Kidney (tissue), 14 donors: ENCODE measurements around the gene BCL6. TPM values are rescaled to one million over a fixed set of nuclear protein-coding genes. Genes with fewer than 3 reads are reported as not detected.
A peak's percentile ranks its signal among the peaks of the same experiment; 100 is the strongest.

Experiments
- DNase-seq, 5 donors: peaks; one replicate each; pipeline ENCODE4 v3.0.0-alpha.2; 2013 to 2020
- FAIRE-seq: peaks from 2 replicates; lab custom pipeline; 2012; peaks lifted over from hg19 to GRCh38; lab: Jason Lieb, UNC
- H3K27ac ChIP-seq, 2 donors: one replicate each; pipeline ENCODE4 v1.7.0; 2013; ENCODE audit warnings: low read depth in 2 of 2, low read length in 2 of 2, inconsistent platforms in 1 of 2
- H3K27me3 ChIP-seq: one replicate; pipeline ENCODE4 v1.7.1; 2013; ENCODE audit warnings: low read length, inconsistent platforms; ENCODE audit not compliant: control insufficient read depth, insufficient read depth
- H3K36me3 ChIP-seq, 3 donors: one replicate each; pipeline versions ENCODE4 v1.7.0 to v1.7.1; 2013; ENCODE audit warnings: low read length in 3 of 3, control low read depth in 1 of 3, inconsistent platforms in 1 of 3; ENCODE audit not compliant: insufficient read depth in 3 of 3, control insufficient read depth in 2 of 3
- H3K4me1 ChIP-seq, 3 donors: one replicate each; pipeline versions ENCODE4 v1.7.0 to v1.7.1; 2013; ENCODE audit warnings: low read length in 3 of 3, inconsistent platforms in 1 of 3, low read depth in 1 of 3; ENCODE audit not compliant: control insufficient read depth in 2 of 3, insufficient read depth in 2 of 3
- H3K4me3 ChIP-seq, 3 donors: one replicate each; pipeline versions ENCODE4 v1.7.0 to v1.8.1; 2013; ENCODE audit warnings: low read length in 3 of 3, control low read depth in 1 of 3, inconsistent platforms in 1 of 3
- H3K9ac ChIP-seq, 3 donors: one replicate each; pipeline versions ENCODE4 v1.7.0 to v1.7.1; 2013; ENCODE audit warnings: low read length in 3 of 3, control low read depth in 1 of 3, inconsistent platforms in 1 of 3
- H3K9me3 ChIP-seq, 3 donors: one replicate each; pipeline versions ENCODE4 v1.7.0 to v1.7.1; 2013; ENCODE audit warnings: low read length in 3 of 3, control low read depth in 1 of 3, inconsistent platforms in 1 of 3; ENCODE audit not compliant: control insufficient read depth in 2 of 3, insufficient read depth in 1 of 3
- intact Hi-C: fragments of 100-400 bp; cut with DNase I; formaldehyde crosslinking; loops from one replicate; pipeline ENCODE4 v1.11.1; 2022
- polyA plus RNA-seq: library from polyadenylated mRNA; stranded (reverse); fragments of 350-450 nt; fragmentation: Illumina TruSeq; extraction: RNeasy Lipid Tissue Mini Kit (QIAGEN cat#74804); gene quantifications from one replicate; pipeline ENCODE4 v1.2.3, GENCODE V29; 2014; ENCODE audit warnings: low read depth, low replicate concordance; ENCODE audit not compliant: insufficient read depth
- total RNA-seq: library from RNA; stranded (reverse); fragmentation: NEBNext Ultra II Directional; extraction: Animal tissue kit (Norgen Biotek cat#: 25700); gene quantifications from one replicate; pipeline ENCODE4 v1.2.1, GENCODE V29; 2021
- TF ChIP-seq, protein P1 (sequence below): IDR thresholded peaks from 3 replicates; pipeline ENCODE4 v1.5.1; 2012; ENCODE audit warnings: mild to moderate bottlenecking, moderate library complexity, borderline replicate concordance; ENCODE audit not compliant: insufficient read depth; ENCODE audit errors: extremely low read depth
- donor health status: control.
- donor health status: control.
- donor health status: control.
- donor health status: control.
- donor health status: control.
- donor health status: DM: yes; HTN: yes; CAD: no.
- donor health status: Normal renal cell carcinoma (clear cell type).

Gene BCL6
- total and polyA plus RNA-seq, 2 donors from 2014 or later = 7.3 to 110 TPM

DNA sequence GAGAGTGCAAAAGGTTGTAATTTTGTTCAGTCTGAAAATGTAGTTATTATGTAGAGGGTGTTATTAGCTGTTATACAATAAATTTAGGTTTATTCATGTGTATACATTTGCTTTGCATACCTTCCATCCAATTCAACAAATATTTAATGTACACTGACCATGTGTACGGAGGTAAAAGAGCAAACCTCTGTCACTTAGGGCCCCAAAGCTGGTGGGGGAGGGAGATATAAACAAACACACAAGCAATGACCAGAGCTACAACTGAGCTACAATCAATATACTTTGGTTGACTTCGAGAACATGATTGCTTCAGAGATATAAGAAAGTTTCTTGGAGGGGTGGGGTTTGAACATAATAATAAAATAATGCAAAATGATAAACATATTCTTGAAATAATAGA, 17.5 kb upstream of the BCL6 start:
- Histone ChIP-seq H3K4me3 (no peak overlapping the region), H3K9ac (no peak overlapping the region), H3K9me3 (no peaks in the 10 kb centered on the region), H3K4me1 (peaks cover 0 to 7% (median 5%) of the 10 kb centered on the region in 3 donors), H3K27ac (no peak overlapping the region), H3K27me3 (no peaks in the 10 kb centered on the region), H3K36me3 (no peaks in the 10 kb centered on the region)
- FAIRE-seq = no peak
- DNase-seq = no peak
- TF ChIP-seq, protein P1, sequence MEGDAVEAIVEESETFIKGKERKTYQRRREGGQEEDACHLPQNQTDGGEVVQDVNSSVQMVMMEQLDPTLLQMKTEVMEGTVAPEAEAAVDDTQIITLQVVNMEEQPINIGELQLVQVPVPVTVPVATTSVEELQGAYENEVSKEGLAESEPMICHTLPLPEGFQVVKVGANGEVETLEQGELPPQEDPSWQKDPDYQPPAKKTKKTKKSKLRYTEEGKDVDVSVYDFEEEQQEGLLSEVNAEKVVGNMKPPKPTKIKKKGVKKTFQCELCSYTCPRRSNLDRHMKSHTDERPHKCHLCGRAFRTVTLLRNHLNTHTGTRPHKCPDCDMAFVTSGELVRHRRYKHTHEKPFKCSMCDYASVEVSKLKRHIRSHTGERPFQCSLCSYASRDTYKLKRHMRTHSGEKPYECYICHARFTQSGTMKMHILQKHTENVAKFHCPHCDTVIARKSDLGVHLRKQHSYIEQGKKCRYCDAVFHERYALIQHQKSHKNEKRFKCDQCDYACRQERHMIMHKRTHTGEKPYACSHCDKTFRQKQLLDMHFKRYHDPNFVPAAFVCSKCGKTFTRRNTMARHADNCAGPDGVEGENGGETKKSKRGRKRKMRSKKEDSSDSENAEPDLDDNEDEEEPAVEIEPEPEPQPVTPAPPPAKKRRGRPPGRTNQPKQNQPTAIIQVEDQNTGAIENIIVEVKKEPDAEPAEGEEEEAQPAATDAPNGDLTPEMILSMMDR = no peak
- intact Hi-C loops = no loop called here

DNA sequence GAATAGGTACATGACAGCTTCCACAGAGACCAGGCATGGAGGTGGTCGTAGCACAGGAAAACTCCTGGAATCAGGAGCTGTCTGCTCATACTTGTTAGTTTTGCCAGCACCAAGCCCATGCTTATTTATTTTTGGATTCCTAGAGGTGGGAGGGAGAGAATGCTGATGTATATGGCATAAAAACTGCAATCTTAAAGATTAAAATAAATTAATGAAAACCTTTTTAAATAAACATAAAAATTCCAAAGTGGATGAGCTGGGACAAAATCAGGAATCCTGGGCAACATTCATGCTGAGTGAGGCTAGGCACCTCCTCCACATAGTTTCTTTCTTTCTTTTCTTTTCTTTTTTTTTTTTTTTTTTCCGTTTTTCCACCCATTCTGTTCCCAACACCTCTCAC, 14.3 kb upstream of the BCL6 start:
- DNase-seq (no peak), FAIRE-seq (no peak)
- Histone ChIP-seq H3K9ac (no peak overlapping the region), H3K27me3 (no peaks in the 10 kb centered on the region), H3K4me1 (peaks cover 0 to 9% (median 5%) of the 10 kb centered on the region in 3 donors), H3K36me3 (no peaks in the 10 kb centered on the region), H3K9me3 (no peaks in the 10 kb centered on the region), H3K27ac (no peak overlapping the region), H3K4me3 (no peak overlapping the region)
- TF ChIP-seq, protein P1 = no peak
- intact Hi-C loops = no loop called here

DNA sequence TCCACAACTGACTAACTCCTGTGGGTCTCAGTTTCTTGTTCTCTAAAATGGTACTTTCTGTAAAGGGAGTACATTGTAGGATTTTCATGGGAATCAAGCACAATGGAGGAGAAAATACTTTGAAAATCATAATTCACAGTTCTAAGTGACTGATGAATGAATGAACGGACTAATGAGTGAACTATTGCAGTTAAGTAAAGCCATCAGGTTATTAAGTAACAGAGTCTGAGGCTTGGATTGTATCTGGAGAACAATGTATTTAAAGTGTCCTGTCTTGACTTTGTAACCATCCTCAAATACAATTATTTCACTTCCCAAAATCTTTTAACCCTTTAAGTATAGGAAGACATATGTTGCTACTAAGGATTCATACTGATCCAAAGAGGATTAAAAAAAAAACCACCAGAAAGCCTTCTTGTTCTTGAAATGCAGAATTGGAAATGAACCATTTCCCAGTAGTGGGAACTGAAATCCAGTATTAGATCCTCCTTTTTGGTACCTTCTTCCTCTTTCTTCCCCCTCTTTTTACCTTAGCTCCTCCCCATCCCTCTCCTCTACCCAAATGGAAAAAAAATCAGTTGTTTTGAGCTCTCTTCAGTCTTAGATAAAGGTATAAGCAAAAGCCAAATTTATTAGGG, 13.2 kb upstream of the BCL6 start:
- TF ChIP-seq, protein P1 = no peak
- no peaks in the 10 kb centered on the region for H3K9me3 ChIP-seq

More for the DNA sequence above, 13.2 kb upstream of the BCL6 start:
- intact Hi-C loops = no loop called here
- FAIRE-seq (peak; percentile 6), DNase-seq (peak in 1 of 5 donors; percentile 23)
- no peaks in the 10 kb centered on the region for H3K36me3 ChIP-seq
- H3K9ac ChIP-seq = no peak overlapping the region
- no peaks in the 10 kb centered on the region for H3K27me3 ChIP-seq
- no peak overlapping the region for H3K27ac ChIP-seq
- no peak overlapping the region for H3K4me3 ChIP-seq
- H3K4me1 ChIP-seq = peaks cover 0 to 9% (median 0%) of the 10 kb centered on the region in 3 donors
